OCI-LY3 (cell line): ENCODE data around the gene MIEF2.
A peak's percentile ranks its signal among the peaks of the same experiment; 100 is the strongest.

Source experiments
- H2AFZ ChIP-seq: fragments of 200-600, 300-600 bp; shearing (Covaris generic); 2 replicates; pipeline ENCODE4 v1.6.0; 2014; ENCODE audit warnings: antibody characterized with exemption, low read depth, low read length
- H3K27ac ChIP-seq: fragments of 200-600, 300-600 bp; sonication (generic); 2 replicates; pipeline ENCODE4 v1.5.1; 2014; ENCODE audit warnings: mild to moderate bottlenecking, low read length, moderate library complexity, mixed read lengths
- H3K27me3 ChIP-seq: fragments of 200-600, 300-600 bp; sonication (generic); 2 replicates; pipeline ENCODE4 v1.6.1; 2014; ENCODE audit warnings: low read depth, low read length, mixed read lengths
- H3K36me3 ChIP-seq: fragments of 200-600, 300-600 bp; sonication (generic); replicated peaks from 2 replicates; pipeline ENCODE3; 2014; ENCODE audit warnings: low read depth, low read length, mixed read lengths
- H3K4me1 ChIP-seq: fragments of 300-600, 200-600 bp; sonication (generic); 2 replicates; pipeline ENCODE4 v1.6.1; 2014; ENCODE audit warnings: low read length, mixed read lengths
- H3K4me2 ChIP-seq: fragments of 200-600, 300-600 bp; sonication (generic); 2 replicates; pipeline ENCODE4 v1.6.1; 2014; ENCODE audit warnings: low read length, mixed read lengths
- H3K4me3 ChIP-seq: fragments of 300-600, 200-600 bp; sonication (generic); 2 replicates; pipeline ENCODE4 v1.5.1; 2014; ENCODE audit warnings: antibody characterized with exemption, mild to moderate bottlenecking, low read length, moderate library complexity
- H3K79me2 ChIP-seq: fragments of 300-600, 200-600 bp; shearing (Covaris generic); 2 replicates; pipeline ENCODE4 v1.6.1; 2014; ENCODE audit warnings: mild to moderate bottlenecking, low read length, mixed read lengths
- H3K9ac ChIP-seq: fragments of 300-600, 200-600 bp; shearing (Covaris generic); 2 replicates; pipeline ENCODE4 v1.6.0; 2014; ENCODE audit warnings: mild to moderate bottlenecking, low read length, moderate library complexity
- H3K9me3 ChIP-seq: fragments of 200-600, 300-600 bp; shearing (Covaris generic); 2 replicates; pipeline ENCODE4 v1.6.1; 2014; ENCODE audit warnings: low read length, mixed read lengths; ENCODE audit not compliant: insufficient read depth
- H4K20me1 ChIP-seq: fragments of 200-600, 300-600 bp; sonication (generic); 2 replicates; pipeline ENCODE4 v1.6.1; 2016; ENCODE audit warnings: low read length, mixed read lengths; ENCODE audit not compliant: insufficient read depth
- EZH2phosphoT487 ChIP-seq: fragments of 200-600 bp; shearing (Covaris generic); IDR thresholded peaks from 2 replicates; pipeline ENCODE4 v1.6.1; 2018; ENCODE audit warnings: antibody characterized with exemption, mixed run types, low read depth
- TF ChIP-seq, protein P1 (sequence below): fragments of 200-600, 300-600 bp; sonication (generic); IDR thresholded peaks from 2 replicates; pipeline ENCODE4 v1.5.1; 2014; ENCODE audit warnings: antibody characterized with exemption, low read length, low read depth

MIEF2 gene

DNA sequence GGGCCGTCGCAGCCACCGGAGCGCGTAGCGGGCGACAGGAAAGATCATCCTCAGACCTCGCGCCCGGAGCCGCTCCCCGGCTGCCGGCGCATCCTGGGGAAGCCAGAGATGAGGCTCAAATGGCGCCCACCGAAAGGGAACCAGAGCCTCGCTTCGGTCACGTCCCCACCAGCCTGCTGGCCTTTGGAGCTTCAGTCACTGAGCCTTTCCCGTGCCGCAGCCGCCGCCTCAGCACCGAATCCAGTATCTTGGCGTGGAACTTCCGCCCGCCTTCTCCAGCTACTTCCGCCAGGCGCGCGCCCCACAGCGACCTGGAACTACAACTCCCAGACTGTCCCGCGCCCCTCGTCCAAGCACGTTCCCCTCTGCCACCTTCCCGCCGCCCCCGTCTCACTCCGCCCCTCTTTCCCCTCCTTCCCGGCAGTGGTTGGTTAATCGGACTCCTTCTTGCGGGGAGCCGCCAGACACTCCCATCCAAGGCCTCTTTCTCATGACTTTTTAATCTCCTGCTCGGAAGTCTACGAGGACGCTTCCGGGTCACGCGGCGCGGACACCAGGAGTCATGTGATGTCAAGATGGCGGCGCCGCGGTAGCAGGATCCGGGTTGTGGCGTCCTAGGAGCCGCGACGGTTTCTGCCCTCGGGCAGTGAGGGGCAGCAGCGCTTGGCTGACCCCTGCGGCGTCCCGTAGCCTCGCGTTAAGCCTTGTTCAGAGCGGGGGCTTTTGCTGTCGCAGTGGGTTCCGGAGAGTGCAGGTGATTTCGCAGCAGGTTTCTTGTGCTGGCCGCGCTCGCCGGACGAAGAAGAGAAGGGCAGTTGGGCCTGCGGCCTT lies 54.5 kb downstream of the MIEF2 start, which contains the start of the genes SMCR8 and TOP3A:
SMCR8 (plus strand) TSS at position 563 of the 831 bp plus-strand sequence. CDS start 497 bp downstream, outside the sequence.
TOP3A (minus strand) TSS at position 264 of the 831 bp plus-strand sequence; CDS start at position 48, 216 bp downstream.
- Histone ChIP-seq H3K4me1 (0 out of 2 replicates have a peak, but pooled peaks cover 4% of the 10 kb centered on the region), H3K4me2 (peak within 1 kb of the TSS; percentile 77), H3K9ac (peak within 1 kb of the TSS; percentile 68), H4K20me1 (no peaks in the 10 kb centered on the region), H3K9me3 (no peaks in the 10 kb centered on the region), H3K79me2 (peaks cover 54% of the 10 kb centered on the region), H3K27me3 (no peaks in the 10 kb centered on the region), H3K4me3 (peak within 1 kb of the TSS; percentile 92), H2AFZ (peak within 1 kb of the TSS; percentile 83; the same call in 1 of the 2 replicates), H3K27ac (peak within 1 kb of the TSS; percentile 79), H3K36me3 (no peaks in the 10 kb centered on the region)
- TF ChIP-seq, protein P1, sequence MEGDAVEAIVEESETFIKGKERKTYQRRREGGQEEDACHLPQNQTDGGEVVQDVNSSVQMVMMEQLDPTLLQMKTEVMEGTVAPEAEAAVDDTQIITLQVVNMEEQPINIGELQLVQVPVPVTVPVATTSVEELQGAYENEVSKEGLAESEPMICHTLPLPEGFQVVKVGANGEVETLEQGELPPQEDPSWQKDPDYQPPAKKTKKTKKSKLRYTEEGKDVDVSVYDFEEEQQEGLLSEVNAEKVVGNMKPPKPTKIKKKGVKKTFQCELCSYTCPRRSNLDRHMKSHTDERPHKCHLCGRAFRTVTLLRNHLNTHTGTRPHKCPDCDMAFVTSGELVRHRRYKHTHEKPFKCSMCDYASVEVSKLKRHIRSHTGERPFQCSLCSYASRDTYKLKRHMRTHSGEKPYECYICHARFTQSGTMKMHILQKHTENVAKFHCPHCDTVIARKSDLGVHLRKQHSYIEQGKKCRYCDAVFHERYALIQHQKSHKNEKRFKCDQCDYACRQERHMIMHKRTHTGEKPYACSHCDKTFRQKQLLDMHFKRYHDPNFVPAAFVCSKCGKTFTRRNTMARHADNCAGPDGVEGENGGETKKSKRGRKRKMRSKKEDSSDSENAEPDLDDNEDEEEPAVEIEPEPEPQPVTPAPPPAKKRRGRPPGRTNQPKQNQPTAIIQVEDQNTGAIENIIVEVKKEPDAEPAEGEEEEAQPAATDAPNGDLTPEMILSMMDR, result no peak
- TF ChIP-seq EZH2phosphoT487, result no peak

GRCh38 chr17:18315562-18315922 lies 55.1 kb downstream of the MIEF2 start:
- TF ChIP-seq, protein P1, result no peak
- no peak for TF ChIP-seq EZH2phosphoT487
- H2AFZ ChIP-seq, result 0 out of 2 replicates have a peak overlapping the region, but pooled peaks have one; percentile 83
- H3K4me2 ChIP-seq, result peak overlapping the region; percentile 62
- no peaks in the 10 kb centered on the region for H3K9me3 ChIP-seq
- H3K27me3 ChIP-seq, result no peaks in the 10 kb centered on the region
- peak overlapping the region; percentile 92 for H3K4me3 ChIP-seq
- H3K27ac ChIP-seq, result peak overlapping the region; percentile 79
- H3K9ac ChIP-seq, result peak overlapping the region; percentile 68
- H4K20me1 ChIP-seq, result no peaks in the 10 kb centered on the region
- H3K79me2 ChIP-seq, result peaks cover 54% of the 10 kb centered on the region
- H3K36me3 ChIP-seq, result no peaks in the 10 kb centered on the region
- 0 out of 2 replicates have a peak, but pooled peaks cover 4% of the 10 kb centered on the region for H3K4me1 ChIP-seq

DNA sequence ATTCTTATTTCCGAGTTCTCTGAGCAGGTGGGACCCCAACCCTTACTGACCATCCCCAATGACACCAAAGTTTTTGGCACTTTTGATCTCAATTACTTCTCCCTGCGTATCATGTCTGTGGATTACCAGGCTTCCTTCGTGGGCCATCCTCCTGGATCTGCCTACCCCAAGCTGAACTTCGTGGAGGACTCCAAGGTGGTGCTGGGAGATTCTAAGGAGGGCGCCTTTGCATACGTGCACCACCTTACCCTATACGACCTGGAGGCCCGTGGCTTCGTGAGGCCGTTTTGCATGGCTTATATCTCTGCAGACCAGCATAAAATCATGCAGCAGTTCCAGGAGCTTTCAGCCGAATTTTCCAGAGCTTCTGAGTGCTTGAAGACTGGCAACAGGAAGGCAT lies 55.5 kb downstream of the MIEF2 start:
- H3K4me3 ChIP-seq, result peak overlapping the region; percentile 92
- peak overlapping the region; percentile 79 for H3K27ac ChIP-seq
- 0 out of 2 replicates have a peak, but pooled peaks cover 4% of the 10 kb centered on the region for H3K4me1 ChIP-seq
- no peaks in the 10 kb centered on the region for H3K27me3 ChIP-seq
- peak overlapping the region; percentile 68 for H3K9ac ChIP-seq
- no peaks in the 10 kb centered on the region for H4K20me1 ChIP-seq
- H3K79me2 ChIP-seq, result peaks cover 54% of the 10 kb centered on the region
- H3K4me2 ChIP-seq, result peak overlapping the region; percentile 62
- no peaks in the 10 kb centered on the region for H3K36me3 ChIP-seq
- no peak for TF ChIP-seq EZH2phosphoT487
- TF ChIP-seq, protein P1, result no peak
- H3K9me3 ChIP-seq, result no peaks in the 10 kb centered on the region
- no peak overlapping the region for H2AFZ ChIP-seq
